Lung (tissue), 12 donors: ENCODE data around the gene UBE2C. TPM values are rescaled to one million over a fixed set of nuclear protein-coding genes. Genes with fewer than 3 reads are reported as not detected.
"Not testable (repeated sequence)": the region's sequence is repeated elsewhere in the genome, so short reads cannot be mapped to it uniquely, and the experiment has no call there.

ENCODE experiments used
- ATAC-seq: fragments of 200-7000 bp; cut with Tn5 transposase; one replicate; pipeline ENCODE4 v1.9.1; 2020; ENCODE audit warnings: moderate number of reproducible peaks; ENCODE audit not compliant: insufficient read depth, low FRiP score
- DNase-seq, 3 donors: peaks; one replicate each; pipeline ENCODE4 v3.0.0-alpha.2; 2013 to 2017
- H3K27ac ChIP-seq, 2 donors: one replicate each; pipeline ENCODE4 v1.5.1; 2013; ENCODE audit warnings: mild to moderate bottlenecking in 2 of 2, moderate library complexity in 2 of 2, control low read depth in 1 of 2, inconsistent platforms in 1 of 2, low read depth in 1 of 2, low read length in 1 of 2
- H3K27me3 ChIP-seq, 3 donors: one replicate each; pipeline ENCODE4 v1.5.1; 2013; ENCODE audit warnings: low read length in 2 of 3; ENCODE audit not compliant: control insufficient read depth in 3 of 3, insufficient read depth in 3 of 3
- H3K36me3 ChIP-seq, 4 donors: one replicate each; pipeline ENCODE4 v1.5.1; 2013; ENCODE audit warnings: low read length in 4 of 4, mild to moderate bottlenecking in 1 of 4, moderate library complexity in 1 of 4; ENCODE audit not compliant: control insufficient read depth in 4 of 4, insufficient read depth in 4 of 4
- H3K4me1 ChIP-seq, 5 donors: one replicate each; pipeline ENCODE4 v1.5.1; 2013; ENCODE audit warnings: low read length in 5 of 5, mild to moderate bottlenecking in 2 of 5, moderate library complexity in 1 of 5; ENCODE audit not compliant: control insufficient read depth in 5 of 5, insufficient read depth in 5 of 5
- H3K4me3 ChIP-seq: one replicate; pipeline ENCODE4 v1.5.1; 2013; ENCODE audit warnings: mild to moderate bottlenecking, control low read depth, moderate library complexity
- H3K9ac ChIP-seq, 2 donors: one replicate each; pipeline ENCODE4 v1.5.1; 2013; ENCODE audit warnings: low read length in 2 of 2, control low read depth in 1 of 2; ENCODE audit not compliant: insufficient read depth in 1 of 2
- H3K9me3 ChIP-seq, 4 donors: one replicate each; pipeline ENCODE4 v1.5.1; 2013; ENCODE audit warnings: low read length in 3 of 4, mild to moderate bottlenecking in 1 of 4, moderate library complexity in 1 of 4; ENCODE audit not compliant: control insufficient read depth in 4 of 4, insufficient read depth in 3 of 4
- WGBS, 2 donors: extraction: QIAGEN DNeasy Blood & Tissue Kit; methylation state at CpG; one replicate each; pipeline ENCODE4 v1.1.7; 2013; 5-methylcytosine and 5-hydroxymethylcytosine counted together
- polyA plus RNA-seq, 2 donors: library from polyadenylated mRNA; stranded (reverse); fragments of 200-250 nt; gene quantifications; one replicate each; pipeline ENCODE4 v1.2.1, GENCODE V29; 2013
- total RNA-seq, 2 donors: library from RNA; depleted of rRNA in 1 of 2; stranded (reverse); fragments of >200 nt in 1 of 2; gene quantifications; one replicate each; pipeline ENCODE4 v1.2.1, GENCODE V29; 2014 to 2021
- TF ChIP-seq, protein P1 (sequence below): IDR thresholded peaks from 2 replicates; pipeline ENCODE4 v1.5.1; 2012; ENCODE audit warnings: mild to moderate bottlenecking; ENCODE audit errors: control extremely low read depth, extremely low read depth
- donor health status: control.
- donor health status: control.
- donor health status: Bipolar disorder and iron deficiency.
- donor health status: healthy.
- donor health status: DM: yes; HTN: yes; CAD: no.

Gene UBE2C
- total and polyA plus RNA-seq, 4 donors: 2.5 to 17.0 (median 5.5) TPM

DNA sequence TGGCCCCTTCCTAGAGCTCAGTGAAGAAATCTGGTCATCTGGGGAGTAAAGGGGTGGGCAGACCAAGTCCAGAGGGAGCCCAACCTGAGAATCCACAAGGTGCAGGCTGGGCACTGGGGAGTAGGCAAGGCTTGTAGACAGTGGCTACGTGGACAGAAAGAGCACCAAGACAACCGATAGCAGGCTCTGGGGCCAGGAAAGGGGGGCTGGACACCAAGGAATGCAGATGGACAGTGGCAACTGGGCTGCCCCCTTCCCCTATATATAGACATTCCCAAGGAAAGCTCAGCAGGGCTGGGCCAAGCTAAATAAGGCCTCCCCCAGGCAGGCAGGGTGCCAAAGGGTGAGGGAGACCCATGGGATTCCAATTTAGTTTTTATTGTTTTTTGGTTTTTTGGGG lies 16.1 kb downstream of the UBE2C start:
- TF ChIP-seq, protein P1, sequence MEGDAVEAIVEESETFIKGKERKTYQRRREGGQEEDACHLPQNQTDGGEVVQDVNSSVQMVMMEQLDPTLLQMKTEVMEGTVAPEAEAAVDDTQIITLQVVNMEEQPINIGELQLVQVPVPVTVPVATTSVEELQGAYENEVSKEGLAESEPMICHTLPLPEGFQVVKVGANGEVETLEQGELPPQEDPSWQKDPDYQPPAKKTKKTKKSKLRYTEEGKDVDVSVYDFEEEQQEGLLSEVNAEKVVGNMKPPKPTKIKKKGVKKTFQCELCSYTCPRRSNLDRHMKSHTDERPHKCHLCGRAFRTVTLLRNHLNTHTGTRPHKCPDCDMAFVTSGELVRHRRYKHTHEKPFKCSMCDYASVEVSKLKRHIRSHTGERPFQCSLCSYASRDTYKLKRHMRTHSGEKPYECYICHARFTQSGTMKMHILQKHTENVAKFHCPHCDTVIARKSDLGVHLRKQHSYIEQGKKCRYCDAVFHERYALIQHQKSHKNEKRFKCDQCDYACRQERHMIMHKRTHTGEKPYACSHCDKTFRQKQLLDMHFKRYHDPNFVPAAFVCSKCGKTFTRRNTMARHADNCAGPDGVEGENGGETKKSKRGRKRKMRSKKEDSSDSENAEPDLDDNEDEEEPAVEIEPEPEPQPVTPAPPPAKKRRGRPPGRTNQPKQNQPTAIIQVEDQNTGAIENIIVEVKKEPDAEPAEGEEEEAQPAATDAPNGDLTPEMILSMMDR: no peak
- Histone ChIP-seq H3K4me1 (peaks cover 0 to 20% (median 10%) of the 10 kb centered on the region in 5 donors), H3K4me3 (no peak overlapping the region), H3K27ac (peak overlapping the region in 1 of 2 donors; percentile 20), H3K36me3 (no peaks in the 10 kb centered on the region), H3K9ac (no peak overlapping the region), H3K9me3 (no peaks in the 10 kb centered on the region), H3K27me3 (peaks cover 0 to 13% (median 8%) of the 10 kb centered on the region in 3 donors)
- no peak for ATAC-seq
- no peak for DNase-seq
- 62 to 68% methylated on average over 2 of the region's 2 CpGs for WGBS, 2 donors

DNA sequence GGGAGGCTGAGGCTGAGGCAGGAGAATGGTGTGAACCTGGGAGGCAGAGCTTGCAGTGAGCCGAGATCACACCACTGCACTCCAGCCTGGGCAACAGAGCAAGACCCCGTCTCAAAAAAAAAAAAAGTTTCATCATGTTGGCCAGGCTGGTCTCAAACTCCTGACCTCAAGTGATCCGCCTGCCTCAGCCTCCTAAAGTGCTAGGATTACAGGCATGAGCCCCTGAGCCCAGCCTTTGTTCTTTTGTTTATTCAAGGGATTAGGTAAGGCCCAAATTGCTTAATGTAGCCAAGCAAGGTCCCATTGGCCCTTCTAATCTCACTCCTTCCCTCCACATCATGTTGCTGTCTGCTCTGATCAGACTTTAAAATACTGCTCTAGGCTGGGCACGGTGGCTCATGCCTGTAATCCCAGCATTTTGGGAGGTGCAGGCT lies 17.2 kb downstream of the UBE2C start:
- not testable (repeated sequence) for ATAC-seq, H3K4me3 ChIP-seq, H3K27ac ChIP-seq, DNase-seq, H3K9ac ChIP-seq, H3K27me3 ChIP-seq, H3K36me3 ChIP-seq, H3K9me3 ChIP-seq
- 91 to 92% methylated on average over 4 of the region's 4 CpGs for WGBS, 2 donors
- peaks cover 0 to 27% (median 10%) of the 10 kb centered on the region in 5 donors for H3K4me1 ChIP-seq

DNA sequence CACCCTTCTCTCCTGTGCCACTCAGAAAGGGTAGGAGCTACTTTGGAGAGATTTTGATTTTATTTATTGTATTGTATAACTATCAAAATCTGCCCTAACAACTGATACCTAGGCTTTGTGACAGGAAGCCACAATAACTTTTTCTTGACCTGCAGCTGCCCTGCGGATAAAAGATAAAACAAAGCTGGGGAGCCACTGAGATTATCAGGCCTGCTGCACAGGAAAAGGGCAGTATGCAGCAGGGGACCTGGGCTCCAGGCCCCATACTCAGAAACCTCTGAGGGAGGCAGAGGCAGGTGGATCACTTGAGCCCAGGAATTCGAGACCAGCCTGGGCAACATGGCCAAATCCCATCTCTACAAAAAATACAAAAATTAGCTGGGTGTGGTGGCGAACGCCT lies 20.2 kb downstream of the UBE2C start:
- TF ChIP-seq, protein P1: no peak
- Histone ChIP-seq H3K27me3 (no peaks in the 10 kb centered on the region), H3K9me3 (no peaks in the 10 kb centered on the region), H3K9ac (peak overlapping the region in 1 of 2 donors; percentile 91), H3K27ac (peak overlapping the region; percentile 46 to 90), H3K4me3 (no peak overlapping the region), H3K36me3 (peaks cover 0 to 13% (median 4%) of the 10 kb centered on the region in 4 donors), H3K4me1 (peaks cover 9 to 31% (median 12%) of the 10 kb centered on the region in 5 donors)
- ATAC-seq: no peak
- DNase-seq: no peak
- WGBS, 2 donors: 75 to 86% methylated on average over 4 of the region's 4 CpGs

DNA sequence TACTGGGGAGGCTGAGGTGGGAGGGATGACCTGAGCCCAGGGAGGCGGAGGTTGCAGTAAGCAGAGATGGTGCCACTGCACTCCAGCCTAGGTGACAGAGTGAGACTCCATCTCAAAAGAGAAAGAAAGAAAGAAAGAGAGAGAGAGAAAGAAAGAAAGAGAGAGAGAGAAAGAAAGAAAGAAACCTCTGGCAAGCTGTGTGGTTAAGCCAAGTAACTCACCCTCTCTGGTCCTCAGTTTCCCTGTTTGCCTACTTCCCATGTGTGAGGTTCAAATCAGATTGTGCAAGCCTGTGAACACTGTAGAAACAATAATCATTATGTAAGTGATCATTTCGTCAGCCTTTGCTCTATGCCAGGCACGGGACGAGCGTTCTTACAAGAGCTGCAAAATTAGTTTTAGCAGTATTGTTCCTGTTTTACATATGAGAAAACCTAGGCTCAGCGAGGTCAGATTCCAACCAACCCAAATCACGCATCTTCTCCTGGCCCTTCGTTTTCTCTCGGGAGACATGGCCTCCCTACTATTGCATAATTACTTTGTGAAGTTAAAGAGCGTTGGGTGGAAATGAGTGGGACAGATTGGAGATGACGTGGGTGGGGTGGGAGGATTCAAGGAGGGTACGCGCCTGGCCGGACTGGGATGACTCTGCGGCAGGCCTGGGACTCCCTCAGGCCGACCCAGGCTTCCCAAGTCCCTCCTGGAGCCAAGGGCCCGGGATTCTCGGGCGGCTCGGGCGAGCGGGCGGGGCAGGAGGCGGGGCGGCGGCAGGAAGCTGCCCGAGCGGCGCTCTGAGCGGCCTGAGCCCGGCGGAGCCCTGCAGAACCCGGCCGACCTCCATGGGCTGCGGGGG lies 20.8 kb downstream of the UBE2C start, which contains the start of gene SNX21:
Gene SNX21 (plus strand): TSS at position 770 of the 853 bp plus-strand sequence. CDS start 121 bp downstream, outside the sequence.
- Histone ChIP-seq H3K9me3 (no peaks in the 10 kb centered on the region), H3K4me3 (peak within 1 kb of the TSS; percentile 60), H3K36me3 (peaks cover 0 to 13% (median 4%) of the 10 kb centered on the region in 4 donors), H3K9ac (peak within 1 kb of the TSS; percentile 69 to 91), H3K27me3 (no peaks in the 10 kb centered on the region), H3K27ac (peak within 1 kb of the TSS; percentile 90 to 97), H3K4me1 (peaks cover 9 to 31% (median 12%) of the 10 kb centered on the region in 5 donors)
- DNase-seq: peak; percentile 94 to 97 (median 95)
- 5 to 7% methylated on average over 21 to 35 of the region's 35 CpGs for WGBS, 2 donors
- ATAC-seq: peak; percentile 89
- TF ChIP-seq, protein P1: no peak
